GM11168 (cell line): Measurements from ENCODE around the gene SLC8A1.

Experiments
- in situ Hi-C: fragments of 300-500 bp; cut with MboI; formaldehyde crosslinking; loops from one replicate; pipeline ENCODE4 v1.12.0; 2022; ENCODE audit warnings: low sequenced_read_pairs; ENCODE audit not compliant: unreplicated experiment

SLC8A1 gene

GRCh38 chr2:40463112-40463511 lies 11.2 kb upstream of the SLC8A1 start:
- in situ Hi-C loops, result no loop called here

- in situ Hi-C loops, result no loop called here
These were observed 6.4 kb upstream of the SLC8A1 start for GRCh38 chr2:40458271-40458794.

GRCh38 chr2:40457837-40458236 lies 5.9 kb upstream of the SLC8A1 start:
- in situ Hi-C loops, result no loop called here

GRCh38 chr2:40457366-40457765 lies 5.5 kb upstream of the SLC8A1 start:
- in situ Hi-C loops, result no loop called here

- in situ Hi-C loops, result no loop called here
These were observed 5.0 kb upstream of the SLC8A1 start for GRCh38 chr2:40456926-40457325.

GRCh38 chr2:40455661-40456060 lies 3.8 kb upstream of the SLC8A1 start:
- in situ Hi-C loops, result no loop called here

GRCh38 chr2:40454321-40454720 lies 2.4 kb upstream of the SLC8A1 start:
- in situ Hi-C loops, result no loop called here

- in situ Hi-C loops, result no loop called here
These were observed 896 bp upstream of the SLC8A1 start for GRCh38 chr2:40452786-40453185.

GRCh38 chr2:40450796-40451430 lies 977 bp downstream of the SLC8A1 start:
- in situ Hi-C loops, result no loop called here

- in situ Hi-C loops, result no loop called here
These were observed 1.7 kb downstream of the SLC8A1 start for GRCh38 chr2:40450066-40450795.

- in situ Hi-C loops, result no loop called here
These were observed 3.3 kb downstream of the SLC8A1 start for GRCh38 chr2:40448476-40449079.

- in situ Hi-C loops, result no loop called here
These were observed 6.4 kb downstream of the SLC8A1 start for GRCh38 chr2:40445467-40445866.

- in situ Hi-C loops, result no loop called here
These were observed 11.1 kb downstream of the SLC8A1 start for GRCh38 chr2:40440835-40441234.

- in situ Hi-C loops, result no loop called here
These were observed 12.4 kb downstream of the SLC8A1 start for GRCh38 chr2:40439473-40439872.

- in situ Hi-C loops, result no loop called here
These were observed 15.8 kb downstream of the SLC8A1 start for GRCh38 chr2:40436093-40436475.

- in situ Hi-C loops, result no loop called here
These were observed 16.3 kb downstream of the SLC8A1 start for GRCh38 chr2:40435426-40436092.

GRCh38 chr2:40434731-40435271 lies 17.1 kb downstream of the SLC8A1 start:
- in situ Hi-C loops, result no loop called here

- in situ Hi-C loops, result no loop called here
These were observed 18.2 kb downstream of the SLC8A1 start for GRCh38 chr2:40433736-40434135.

GRCh38 chr2:40432921-40433483 lies 18.9 kb downstream of the SLC8A1 start:
- in situ Hi-C loops, result no loop called here

GRCh38 chr2:40431600-40431955 lies 20.3 kb downstream of the SLC8A1 start:
- in situ Hi-C loops, result no loop called here
